Smooth muscle cell of bladder (primary cell): Measurements from ENCODE around the gene DHX36. TPM values are rescaled to one million over a fixed set of nuclear protein-coding genes. Genes with fewer than 3 reads are reported as not detected.

Experiments
- total RNA-seq: library from RNA; depleted of rRNA; stranded (reverse); fragments of >200 nt; gene quantifications from 2 replicates; pipeline ENCODE4 v1.2.3, GENCODE V29; 2014

The DHX36 gene, protein sequence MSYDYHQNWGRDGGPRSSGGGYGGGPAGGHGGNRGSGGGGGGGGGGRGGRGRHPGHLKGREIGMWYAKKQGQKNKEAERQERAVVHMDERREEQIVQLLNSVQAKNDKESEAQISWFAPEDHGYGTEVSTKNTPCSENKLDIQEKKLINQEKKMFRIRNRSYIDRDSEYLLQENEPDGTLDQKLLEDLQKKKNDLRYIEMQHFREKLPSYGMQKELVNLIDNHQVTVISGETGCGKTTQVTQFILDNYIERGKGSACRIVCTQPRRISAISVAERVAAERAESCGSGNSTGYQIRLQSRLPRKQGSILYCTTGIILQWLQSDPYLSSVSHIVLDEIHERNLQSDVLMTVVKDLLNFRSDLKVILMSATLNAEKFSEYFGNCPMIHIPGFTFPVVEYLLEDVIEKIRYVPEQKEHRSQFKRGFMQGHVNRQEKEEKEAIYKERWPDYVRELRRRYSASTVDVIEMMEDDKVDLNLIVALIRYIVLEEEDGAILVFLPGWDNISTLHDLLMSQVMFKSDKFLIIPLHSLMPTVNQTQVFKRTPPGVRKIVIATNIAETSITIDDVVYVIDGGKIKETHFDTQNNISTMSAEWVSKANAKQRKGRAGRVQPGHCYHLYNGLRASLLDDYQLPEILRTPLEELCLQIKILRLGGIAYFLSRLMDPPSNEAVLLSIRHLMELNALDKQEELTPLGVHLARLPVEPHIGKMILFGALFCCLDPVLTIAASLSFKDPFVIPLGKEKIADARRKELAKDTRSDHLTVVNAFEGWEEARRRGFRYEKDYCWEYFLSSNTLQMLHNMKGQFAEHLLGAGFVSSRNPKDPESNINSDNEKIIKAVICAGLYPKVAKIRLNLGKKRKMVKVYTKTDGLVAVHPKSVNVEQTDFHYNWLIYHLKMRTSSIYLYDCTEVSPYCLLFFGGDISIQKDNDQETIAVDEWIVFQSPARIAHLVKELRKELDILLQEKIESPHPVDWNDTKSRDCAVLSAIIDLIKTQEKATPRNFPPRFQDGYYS
- 27.1 and 31.7 TPM in 2 replicates for total RNA-seq

DNA sequence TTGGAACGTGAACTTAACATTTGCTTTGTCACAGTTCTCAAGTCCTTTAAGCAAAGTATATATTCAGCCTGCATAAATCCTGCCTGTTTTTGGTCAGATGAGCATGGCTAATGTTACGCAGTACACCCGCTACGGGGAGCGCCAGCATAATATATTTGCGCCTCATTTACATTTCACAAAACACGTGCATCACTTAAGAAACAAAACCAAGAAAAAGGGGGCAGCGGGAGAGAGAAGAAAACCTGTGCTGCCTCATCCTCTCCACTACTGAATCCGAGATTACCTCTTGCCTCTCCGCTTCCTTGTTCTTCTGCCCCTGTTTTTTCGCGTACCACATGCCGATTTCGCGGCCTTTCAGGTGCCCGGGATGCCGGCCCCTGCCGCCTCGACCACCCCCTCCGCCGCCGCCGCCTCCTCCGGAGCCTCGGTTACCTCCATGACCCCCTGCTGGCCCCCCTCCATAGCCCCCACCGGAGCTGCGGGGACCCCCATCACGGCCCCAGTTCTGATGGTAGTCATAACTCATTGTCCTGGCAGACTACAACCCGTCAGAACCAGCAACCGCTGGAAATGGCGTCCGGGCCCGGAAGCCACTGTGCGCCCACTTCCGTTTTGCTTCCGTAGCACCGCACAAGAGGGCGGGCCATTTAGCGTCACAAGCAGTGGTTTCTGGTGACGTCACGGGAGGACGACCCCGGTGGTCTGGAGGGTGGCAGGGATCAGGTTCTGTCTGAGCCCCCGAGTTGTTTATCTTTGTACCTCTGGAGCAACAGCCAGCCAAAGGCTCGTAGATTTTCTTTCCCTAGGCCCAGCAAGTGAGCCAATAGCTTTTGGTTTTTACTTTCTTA, at the start of gene DHX36:
Gene DHX36 (minus strand): TSS at position 597 of the 848 bp plus-strand sequence. CDS start 71 bp downstream, at position 526.

Other genes starting within 250 kb of the DHX36 start
- gene ARHGEF26, start 203.1 kb downstream of the DHX36 start, total RNA-seq = 1.8 and 2.5 TPM in 2 replicates
- not detected in 2 replicates for gene GPR149, start 105.7 kb upstream of the DHX36 start, total RNA-seq